ENCODE data around the gene IFNL3. TPM values are rescaled to one million over a fixed set of nuclear protein-coding genes. Genes with fewer than 3 reads are reported as not detected.

IFNL3 gene
- total RNA-seq, 1 experiment from 2014 or later: not detected

DNA sequence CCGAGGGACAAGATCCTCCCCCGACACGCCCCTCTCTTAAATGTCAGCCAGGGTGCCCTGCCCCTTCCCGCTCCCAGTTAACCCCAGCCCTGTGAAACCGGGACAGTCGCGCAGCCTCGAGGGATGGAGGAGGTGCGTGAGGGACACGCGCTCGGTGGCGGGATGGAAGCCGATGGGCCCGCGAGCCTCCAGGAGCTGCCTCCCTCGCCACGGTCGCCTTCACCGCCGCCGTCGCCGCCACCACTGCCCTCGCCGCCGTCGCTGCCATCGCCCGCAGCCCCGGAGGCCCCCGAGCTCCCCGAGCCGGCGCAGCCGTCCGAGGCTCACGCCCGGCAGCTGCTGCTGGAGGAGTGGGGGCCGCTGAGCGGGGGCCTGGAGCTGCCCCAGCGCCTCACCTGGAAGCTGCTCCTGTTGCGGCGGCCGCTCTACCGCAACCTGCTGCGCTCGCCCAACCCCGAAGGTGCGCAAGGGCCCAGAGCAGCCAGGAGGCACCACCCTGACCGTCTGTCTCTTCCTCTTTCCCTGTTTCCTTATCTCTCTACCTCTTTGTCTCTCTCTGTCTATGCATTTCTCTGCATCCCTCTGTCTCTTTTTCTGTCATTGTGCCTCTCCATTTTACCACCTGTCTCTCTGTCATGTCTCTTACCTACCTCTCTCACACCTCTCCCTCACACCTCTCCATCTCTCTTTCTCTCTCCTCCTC, 47.8 kb downstream of the IFNL3 start, which contains the start of gene NCCRP1:
Gene NCCRP1, plus strand, starts transcription at position 105 of the 703 bp plus-strand sequence. Its CDS starts 19 bp downstream, at position 124.
- no peak for DNase-seq (ENCODE audit: low spot score)
- in situ Hi-C loops (cut with HindIII; ENCODE audit: low sequenced_read_pairs): no loop called here

DNA sequence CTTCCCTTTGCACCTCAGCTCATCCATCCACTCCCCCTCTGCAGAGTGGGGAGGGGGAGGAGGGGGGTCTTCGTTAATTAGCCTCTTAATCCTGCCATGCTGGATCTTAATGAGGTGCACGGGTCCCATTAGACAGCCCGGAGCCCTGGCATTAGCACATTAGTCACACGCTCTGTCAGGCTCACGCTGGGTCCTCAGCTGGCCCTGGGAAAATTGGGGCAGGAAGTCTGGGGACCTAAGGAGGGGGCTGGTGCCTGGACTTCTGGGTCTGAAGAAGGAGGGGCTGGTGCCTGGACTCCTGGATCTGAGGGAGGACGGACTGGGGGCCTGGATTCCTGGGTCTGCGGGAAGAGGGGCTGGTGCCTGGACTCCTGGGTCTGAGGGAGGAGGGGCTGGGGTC, 48.5 kb downstream of the IFNL3 start:
- in situ Hi-C loops (cut with HindIII; ENCODE audit: low sequenced_read_pairs): no loop called here
- no peak for DNase-seq (ENCODE audit: low spot score)

GRCh38 chr19:39195755-39196154, 49.1 kb downstream of the IFNL3 start:
- in situ Hi-C loops (cut with HindIII; ENCODE audit: low sequenced_read_pairs): no loop called here
- DNase-seq (ENCODE audit: low spot score): no peak

DNA sequence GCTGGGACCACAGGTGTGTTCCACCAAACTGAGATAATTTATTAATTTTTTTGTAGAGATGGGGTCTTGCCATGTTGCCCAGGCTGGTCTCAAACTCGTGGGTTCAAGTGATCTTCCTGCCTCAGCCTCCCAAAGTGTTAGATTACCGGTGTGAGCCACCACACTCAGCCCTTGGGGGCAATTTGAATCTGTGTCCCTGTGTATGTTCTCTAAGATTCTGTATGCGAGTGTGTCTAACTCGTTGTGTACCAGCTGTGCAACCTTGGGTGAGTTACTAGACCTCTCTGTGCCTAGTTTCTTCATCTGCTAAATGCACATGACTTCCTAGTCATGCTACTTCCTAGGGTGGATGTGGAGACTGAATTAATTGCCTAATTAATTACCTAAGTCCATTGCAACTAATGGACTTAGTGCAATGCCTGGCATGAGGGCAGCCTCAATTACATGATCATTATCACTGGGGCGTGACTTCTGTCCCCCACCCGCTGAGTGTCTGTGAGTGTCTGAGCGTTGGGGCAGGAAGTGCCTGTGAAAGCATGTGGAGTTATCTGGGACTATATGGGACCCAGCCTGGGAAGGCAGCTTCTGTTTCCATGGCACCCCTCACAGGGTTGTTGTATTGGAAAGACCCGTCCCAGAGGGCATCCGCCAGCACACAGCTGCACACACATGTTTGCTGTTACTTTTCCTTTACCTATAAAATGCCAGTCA, 49.8 kb downstream of the IFNL3 start:
- in situ Hi-C loops (cut with HindIII; ENCODE audit: low sequenced_read_pairs): no loop called here
- DNase-seq (ENCODE audit: low spot score): no peak

DNA sequence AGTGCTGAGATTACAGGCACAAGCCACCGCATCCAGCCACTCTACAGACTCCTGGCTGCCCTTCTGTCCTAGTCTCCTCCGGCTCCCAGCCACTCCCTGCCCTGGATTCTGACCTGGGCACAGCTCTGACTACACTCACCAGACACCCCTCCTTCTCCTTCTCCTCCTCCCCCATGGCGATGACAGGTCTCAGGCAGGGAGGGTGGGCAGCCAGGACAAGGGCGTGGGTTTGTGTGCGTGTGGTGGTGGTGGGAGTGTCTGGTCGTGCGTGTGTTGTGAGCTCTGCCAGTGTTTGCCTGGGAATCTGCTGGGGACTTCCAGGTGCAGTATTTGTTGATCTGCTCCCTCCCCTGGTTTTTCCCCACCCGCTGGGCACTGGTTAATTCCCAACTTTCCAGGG, 51.0 kb downstream of the IFNL3 start:
- in situ Hi-C loops (cut with HindIII; ENCODE audit: low sequenced_read_pairs): no loop called here
- no peak for DNase-seq (ENCODE audit: low spot score)

Other genes starting within 250 kb of the IFNL3 start
- 44.0 and 52.2 TPM in 2 replicates for gene FBXO27, start 212.5 kb downstream of the IFNL3 start, total RNA-seq (2014; rRNA removed; shearing (Covaris generic))
- not detected in 2 replicates for gene ACP7, start 160.6 kb downstream of the IFNL3 start, total RNA-seq (2014; rRNA removed; shearing (Covaris generic))
- 12.8 and 15.3 TPM in 2 replicates for gene PAK4, start 119.2 kb downstream of the IFNL3 start, total RNA-seq (2014; rRNA removed; shearing (Covaris generic))
- 1.7 and 4.5 TPM in 2 replicates for gene NCCRP1, start 48.0 kb downstream of the IFNL3 start, total RNA-seq (2014; rRNA removed; shearing (Covaris generic))
- gene SYCN, start 40.7 kb downstream of the IFNL3 start, total RNA-seq (2014; rRNA removed; shearing (Covaris generic)): not detected in 2 replicates
- not detected in 2 replicates for gene IFNL4, start 3.9 kb upstream of the IFNL3 start, total RNA-seq (2014; rRNA removed; shearing (Covaris generic))
- not detected in 2 replicates for gene IFNL2, start 23.4 kb upstream of the IFNL3 start, total RNA-seq (2014; rRNA removed; shearing (Covaris generic))
- gene IFNL1, start 51.4 kb upstream of the IFNL3 start, total RNA-seq (2014; rRNA removed; shearing (Covaris generic)): not detected in 2 replicates
- 2.5 and 3.2 TPM in 2 replicates for gene LRFN1, start 75.9 kb upstream of the IFNL3 start, total RNA-seq (2014; rRNA removed; shearing (Covaris generic))
- not detected in 2 replicates for gene GMFG, start 91.0 kb upstream of the IFNL3 start, total RNA-seq (2014; rRNA removed; shearing (Covaris generic))
- 44.2 and 64.2 TPM in 2 replicates for gene SAMD4B, start 97.4 kb upstream of the IFNL3 start, total RNA-seq (2014; rRNA removed; shearing (Covaris generic))
- gene PAF1, start 146.1 kb upstream of the IFNL3 start, total RNA-seq (2014; rRNA removed; shearing (Covaris generic)): 54.0 and 61.7 TPM in 2 replicates
- 35.9 and 71.8 TPM in 2 replicates for gene MED29, start 146.4 kb upstream of the IFNL3 start, total RNA-seq (2014; rRNA removed; shearing (Covaris generic))
- 1.1 and 1.9 TPM in 2 replicates for gene ZFP36, start 161.8 kb upstream of the IFNL3 start, total RNA-seq (2014; rRNA removed; shearing (Covaris generic))
- 18.3 and 21.3 TPM in 2 replicates for gene PLEKHG2, start 167.7 kb upstream of the IFNL3 start, total RNA-seq (2014; rRNA removed; shearing (Covaris generic))
- 167 and 180 TPM in 2 replicates for gene RPS16, start 190.9 kb upstream of the IFNL3 start, total RNA-seq (2014; rRNA removed; shearing (Covaris generic))
- gene SUPT5H, start 200.6 kb upstream of the IFNL3 start, total RNA-seq (2014; rRNA removed; shearing (Covaris generic)): 84.8 and 92.4 TPM in 2 replicates
- 159 and 162 TPM in 2 replicates for gene TIMM50, start 235.8 kb upstream of the IFNL3 start, total RNA-seq (2014; rRNA removed; shearing (Covaris generic))

Measured in G401 (cell line).